A549 treated with Hydrocortisone at 1 μM for 4 hours (cell line): ENCODE data around the gene CRMP1. TPM values are rescaled to one million over a fixed set of nuclear protein-coding genes. Genes with fewer than 3 reads are reported as not detected.

Experiments
- total RNA-seq: library from RNA; stranded (reverse); fragments of 200-300 nt; extraction: Qiagen RNA extraction; gene quantifications from 5 replicates; pipeline ENCODE4 v1.2.3, GENCODE V29; 2022

CRMP1 gene
- 3.6 to 4.4 TPM (median 4.3 TPM) in 5 replicates for total RNA-seq

GRCh38 chr4:5893004-5893580, at the start of gene CRMP1:
CRMP1 (minus strand) TSS chr4:5893086; CDS start chr4:5892969, 117 bp downstream.

Other genes starting within 250 kb of the CRMP1 start
- 1.9 to 2.2 TPM (median 2.1 TPM) in 5 replicates for gene EVC2, start 184.5 kb downstream of the CRMP1 start, total RNA-seq
- gene EVC, start 181.9 kb downstream of the CRMP1 start, total RNA-seq = 7.9 to 11.1 TPM (median 10.6 TPM) in 5 replicates
- gene C4orf50, start 125.3 kb upstream of the CRMP1 start, total RNA-seq = not detected in 5 replicates